HepG2 (cell line): ENCODE measurements around the gene MSL2. TPM values are rescaled to one million over a fixed set of nuclear protein-coding genes. Genes with fewer than 3 reads are reported as not detected.

Experiments used
- AGO1 ChIP-seq: fragments of 200-400 bp; formaldehyde crosslinking; IDR thresholded peaks from 2 replicates; pipeline ENCODE4 v1.6.1; 2017; ENCODE audit warnings: mild to moderate bottlenecking, low read depth, low read length, moderate library complexity; ENCODE audit not compliant: poor library complexity, severe bottlenecking
- ASH2L ChIP-seq: fragments of 300-600, 200-600 bp; sonication (generic); IDR thresholded peaks from 2 replicates; pipeline ENCODE4 v1.7.0; 2017; ENCODE audit warnings: low read depth, mild to moderate bottlenecking, moderate library complexity, mixed read lengths, low read length; ENCODE audit not compliant: insufficient read length
- CBFB ChIP-seq: sonication (generic); formaldehyde crosslinking; IDR thresholded peaks from 2 replicates; pipeline ENCODE4 v1.4.0; 2020; ENCODE audit warnings: missing genetic modification reagents
- HBP1 ChIP-seq: IDR thresholded peaks from 2 replicates; pipeline ENCODE4 v1.6.1; 2016; ENCODE audit warnings: low read depth, control low read depth
- HDAC1 ChIP-seq: sonication (generic); formaldehyde crosslinking; IDR thresholded peaks from 2 replicates; pipeline ENCODE4 v1.5.1; 2020; ENCODE audit warnings: mild to moderate bottlenecking, missing genetic modification reagents
- HIVEP1 ChIP-seq: sonication (generic); formaldehyde crosslinking; IDR thresholded peaks from 2 replicates; pipeline ENCODE4 v1.4.0; 2020; ENCODE audit warnings: mild to moderate bottlenecking, missing genetic modification reagents
- NFIB ChIP-seq: sonication (generic); formaldehyde crosslinking; IDR thresholded peaks from 2 replicates; pipeline ENCODE4 v1.9.0; 2021; ENCODE audit warnings: missing genetic modification reagents, mild to moderate bottlenecking, borderline replicate concordance
- POGZ ChIP-seq: sonication (generic); formaldehyde crosslinking; IDR thresholded peaks from 2 replicates; pipeline ENCODE4 v1.4.0; 2020; ENCODE audit warnings: mild to moderate bottlenecking, missing genetic modification reagents
- PPARG ChIP-seq: conservative IDR thresholded peaks from 2 replicates; pipeline ENCODE4 v1.6.1; 2016; ENCODE audit warnings: missing biosample characterization, missing genetic modification reagents
- SNAPC2 ChIP-seq: sonication (generic); formaldehyde crosslinking; IDR thresholded peaks from 2 replicates; pipeline ENCODE4 v1.8.1; 2022; ENCODE audit warnings: mild to moderate bottlenecking, missing genetic modification reagents
- SUZ12 ChIP-seq: fragments of 150-350 bp; IDR thresholded peaks from 2 replicates; pipeline ENCODE4 v1.6.1; 2014; ENCODE audit warnings: low read depth, low read length
- TBX2 ChIP-seq: sonication (generic); formaldehyde crosslinking; IDR thresholded peaks from 2 replicates; pipeline ENCODE4 v1.5.0; 2020; ENCODE audit warnings: missing genetic modification reagents, mild to moderate bottlenecking, borderline replicate concordance
- TCF7 ChIP-seq: sonication (generic); IDR thresholded peaks from 2 replicates; pipeline ENCODE4 v1.6.1; 2016; ENCODE audit warnings: antibody characterized with exemption, low read depth
- TGIF2 ChIP-seq: IDR thresholded peaks from 2 replicates; pipeline ENCODE4 v1.6.1; 2016; ENCODE audit warnings: control low read depth, missing compliant biosample characterization
- TP53 ChIP-seq: sonication (generic); formaldehyde crosslinking; conservative IDR thresholded peaks from 2 replicates; pipeline ENCODE4 v1.4.0; 2020; ENCODE audit warnings: missing genetic modification reagents
- YY1 ChIP-seq: IDR thresholded peaks from 2 replicates; pipeline ENCODE4 v1.6.1; 2011; ENCODE audit warnings: low read length, low read depth, moderate library complexity, mild to moderate bottlenecking; ENCODE audit not compliant: insufficient read depth, insufficient replicate concordance
- ZFP90 ChIP-seq: sonication (generic); formaldehyde crosslinking; IDR thresholded peaks from 2 replicates; pipeline ENCODE4 v1.8.0; 2022; ENCODE audit warnings: missing genetic modification reagents, mild to moderate bottlenecking, inconsistent platforms, borderline replicate concordance
- ZIK1 ChIP-seq: sonication (generic); formaldehyde crosslinking; IDR thresholded peaks from 2 replicates; pipeline ENCODE4 v1.5.0; 2020; ENCODE audit warnings: mild to moderate bottlenecking, low read depth, missing genetic modification reagents, borderline replicate concordance
- ZMYM2 ChIP-seq: sonication (generic); formaldehyde crosslinking; IDR thresholded peaks from 2 replicates; pipeline ENCODE4 v1.8.0; 2022; ENCODE audit warnings: mild to moderate bottlenecking, missing genetic modification reagents
- ZNF24 ChIP-seq: fragments of 450-650 bp; IDR thresholded peaks from 2 replicates; pipeline ENCODE4 v1.6.1; 2017; ENCODE audit warnings: antibody characterized with exemption, mild to moderate bottlenecking
- ZNF274 ChIP-seq: sonication (generic); formaldehyde crosslinking; IDR thresholded peaks from 2 replicates; pipeline ENCODE4 v1.5.1; 2020; ENCODE audit warnings: mild to moderate bottlenecking, missing genetic modification reagents
- ZNF337 ChIP-seq: sonication (generic); formaldehyde crosslinking; IDR thresholded peaks from 2 replicates; pipeline ENCODE4 v1.5.1; 2020; ENCODE audit warnings: missing genetic modification reagents, low read depth, mild to moderate bottlenecking, borderline replicate concordance
- ZNF530 ChIP-seq: sonication (generic); formaldehyde crosslinking; IDR thresholded peaks from 2 replicates; pipeline ENCODE4 v1.5.0; 2020; ENCODE audit warnings: low read depth, mild to moderate bottlenecking, missing genetic modification reagents
- ZNF589 ChIP-seq: sonication (generic); formaldehyde crosslinking; conservative IDR thresholded peaks from 2 replicates; pipeline ENCODE4 v1.8.0; 2022; ENCODE audit warnings: mild to moderate bottlenecking, moderate library complexity, missing genetic modification reagents
- ZNF607 ChIP-seq: sonication (generic); formaldehyde crosslinking; IDR thresholded peaks from 2 replicates; pipeline ENCODE4 v1.5.1; 2020; ENCODE audit warnings: missing genetic modification reagents, mild to moderate bottlenecking, borderline replicate concordance
- ZNF678 ChIP-seq: sonication (generic); formaldehyde crosslinking; IDR thresholded peaks from 2 replicates; pipeline ENCODE4 v1.4.0; 2020; ENCODE audit warnings: mild to moderate bottlenecking, missing genetic modification reagents
- ZNF770 ChIP-seq: sonication (generic); formaldehyde crosslinking; IDR thresholded peaks from 2 replicates; pipeline ENCODE4 v1.5.0; 2020; ENCODE audit warnings: mild to moderate bottlenecking, missing genetic modification reagents
- ZNF878 ChIP-seq: sonication (generic); formaldehyde crosslinking; IDR thresholded peaks from 2 replicates; pipeline ENCODE4 v1.8.1; 2023; ENCODE audit warnings: mild to moderate bottlenecking, missing genetic modification reagents, moderate library complexity
- polyA plus RNA-seq, 8 experiments: library from polyadenylated mRNA; depleted of rRNA in 3 of 8; stranded (reverse) in 7 of 8; unstranded in 1 of 8; fragments of >200 nt; fragmentation: Illumina TruSeq in 4 of 8; extraction: Trizol in 4 of 8; gene quantifications; 2 replicates each; pipeline versions ENCODE4 v1.2.1 to v1.2.3, GENCODE V29; 2011 to 2016; ENCODE audit warnings: low read depth in 4 of 8, missing spikeins in 1 of 8, mixed read lengths in 1 of 8; ENCODE audit not compliant: insufficient read depth in 1 of 8
- total RNA-seq, 5 experiments: library from RNA; depleted of rRNA; stranded (reverse); fragments of >200 nt; fragmentation: Illumina TruSeq; extraction: Trizol; gene quantifications; 2 replicates each; pipeline ENCODE4 v1.2.3, GENCODE V29; 2016; ENCODE audit warnings: low read depth in 1 of 5

Gene MSL2
- total and polyA plus RNA-seq, 2 of the 13 experiments (the other 11 are each of a cell fraction or from before 2014, with no cell fraction given), result 6.9 to 11.7 TPM

- TF ChIP-seq ZNF274 (CRISPR knock-in tag), result 0 out of 2 replicates have a peak, but pooled peaks have one; percentile 30
- TF ChIP-seq SNAPC2 (CRISPR knock-in tag), result no peak
- no peak for TF ChIP-seq ZNF878 (CRISPR knock-in tag)
- TF ChIP-seq ZNF589, result no peak
- TF ChIP-seq ASH2L, result peak; percentile 71
- TF ChIP-seq ZFP90, result no peak
- no peak for TF ChIP-seq SUZ12
- TF ChIP-seq NFIB (CRISPR knock-in tag), result no peak
- TF ChIP-seq ZNF607, result no peak
- no peak for TF ChIP-seq ZNF770
- TF ChIP-seq AGO1, result no peak
- peak; percentile 8; the same call in 1 of the 2 replicates for TF ChIP-seq ZNF337 (CRISPR knock-in tag)
- no peak for TF ChIP-seq TCF7
- TF ChIP-seq HBP1 (CRISPR knock-in tag), result no peak
- TF ChIP-seq CBFB, result 0 out of 2 replicates have a peak, but pooled peaks have one; percentile 35
- TF ChIP-seq ZMYM2 (CRISPR knock-in tag), result no peak
- TF ChIP-seq TGIF2, result peak; percentile 43; the same call in 1 of the 2 replicates
- peak; percentile 30 for TF ChIP-seq TBX2 (CRISPR knock-in tag)
- TF ChIP-seq HIVEP1 (CRISPR knock-in tag), result peak; percentile 62; the same call in 1 of the 2 replicates
- TF ChIP-seq PPARG, result no peak
- no peak for TF ChIP-seq ZNF24
- TF ChIP-seq ZNF678 (CRISPR knock-in tag), result no peak; the same call in 1 of the 2 replicates
- no peak for TF ChIP-seq ZIK1 (CRISPR knock-in tag)
- TF ChIP-seq ZNF530 (CRISPR knock-in tag), result 0 out of 2 replicates have a peak, but pooled peaks have one; percentile 30
- TF ChIP-seq YY1, result peak; percentile 88
- TF ChIP-seq HDAC1, result peak; percentile 39
- TF ChIP-seq TP53 (CRISPR knock-in tag), result no peak
- no peak; the same call in 1 of the 2 replicates for TF ChIP-seq POGZ (CRISPR knock-in tag)
Observed at GRCh38 chr3:136195258-136196063, 674 bp downstream of the MSL2 start (continued).
